GM18505 (cell line): Measurements from ENCODE around the gene PTPRJ.
"Not testable (repeated sequence)": the region's sequence is repeated elsewhere in the genome, so short reads cannot be mapped to it uniquely, and the experiment has no call there.

Source experiments
- ATAC-seq: cut with Tn5 transposase; IDR thresholded peaks from one replicate; pipeline ENCODE4 v1.9.1; 2021; ENCODE audit not compliant: unreplicated experiment
- POLR2A ChIP-seq: IDR thresholded peaks from 4 replicates; pipeline ENCODE4 v1.6.1; 2011; ENCODE audit warnings: borderline replicate concordance; ENCODE audit not compliant: insufficient read depth, insufficient read length; ENCODE audit errors: extremely low read depth

PTPRJ gene

GRCh38 chr11:48022445-48022844, 42.1 kb downstream of the PTPRJ start:
- no peak for TF ChIP-seq POLR2A
- ATAC-seq = no peak

GRCh38 chr11:48023608-48024007, 43.2 kb downstream of the PTPRJ start:
- not testable (repeated sequence) for ATAC-seq

- TF ChIP-seq POLR2A = no peak
- ATAC-seq = no peak
These were observed 44.3 kb downstream of the PTPRJ start for GRCh38 chr11:48024635-48025071.

GRCh38 chr11:48025293-48025983, 45.1 kb downstream of the PTPRJ start:
- no peak for TF ChIP-seq POLR2A
- no peak for ATAC-seq

GRCh38 chr11:48025984-48026340, 45.6 kb downstream of the PTPRJ start:
- TF ChIP-seq POLR2A = no peak
- no peak for ATAC-seq

GRCh38 chr11:48028914-48029680, 48.7 kb downstream of the PTPRJ start:
- no peak for TF ChIP-seq POLR2A

GRCh38 chr11:48029681-48030290, 49.4 kb downstream of the PTPRJ start:
- TF ChIP-seq POLR2A = no peak
- ATAC-seq = no peak

More at GRCh38 chr11:48028914-48029680, 48.7 kb downstream of the PTPRJ start:
- ATAC-seq = no peak

- TF ChIP-seq POLR2A = no peak
- ATAC-seq = peak; percentile 46
These were observed 51.2 kb downstream of the PTPRJ start for GRCh38 chr11:48031602-48032001.

- no peak for TF ChIP-seq POLR2A
- ATAC-seq = no peak
These were observed 52.4 kb downstream of the PTPRJ start for GRCh38 chr11:48032721-48033120.

GRCh38 chr11:48033918-48034341, 53.6 kb downstream of the PTPRJ start:
- no peak for ATAC-seq

GRCh38 chr11:48034926-48035871, 54.8 kb downstream of the PTPRJ start:
- no peak for TF ChIP-seq POLR2A
- ATAC-seq = no peak

More at GRCh38 chr11:48033918-48034341, 53.6 kb downstream of the PTPRJ start:
- TF ChIP-seq POLR2A = no peak

- TF ChIP-seq POLR2A = no peak
- ATAC-seq = no peak
These were observed 55.7 kb downstream of the PTPRJ start for GRCh38 chr11:48036011-48036410.

GRCh38 chr11:48036466-48036865, 56.1 kb downstream of the PTPRJ start:
- ATAC-seq = no peak
- no peak for TF ChIP-seq POLR2A
